Colon (tissue), 2 donors: ENCODE measurements around the gene RIC8B.

ENCODE experiments used
- FAIRE-seq: peaks from 2 replicates; lab custom pipeline; 2012; peaks lifted over from hg19 to GRCh38; lab: Jason Lieb, UNC
- donor health status: control.
- donor health status: control.

The RIC8B gene

GRCh38 chr12:106868982-106869700 lies 94.7 kb downstream of the RIC8B start:
- no peak for FAIRE-seq

- FAIRE-seq: no peak
Observed at GRCh38 chr12:106870116-106870515, 95.6 kb downstream of the RIC8B start.

GRCh38 chr12:106871477-106871876 lies 97.0 kb downstream of the RIC8B start:
- FAIRE-seq: no peak

- FAIRE-seq: no peak
Observed at GRCh38 chr12:106873983-106874382, 99.5 kb downstream of the RIC8B start.

- FAIRE-seq: no peak
Observed at GRCh38 chr12:106878804-106879203, 104.3 kb downstream of the RIC8B start.

GRCh38 chr12:106879612-106880011 lies 105.1 kb downstream of the RIC8B start:
- no peak for FAIRE-seq

- FAIRE-seq: no peak
Observed at GRCh38 chr12:106883426-106883825, 108.9 kb downstream of the RIC8B start.

GRCh38 chr12:106885026-106885425 lies 110.5 kb downstream of the RIC8B start:
- no peak for FAIRE-seq

GRCh38 chr12:106885541-106886249 lies 111.2 kb downstream of the RIC8B start:
- FAIRE-seq: no peak

- FAIRE-seq: no peak
Observed at GRCh38 chr12:106886932-106887331, 112.5 kb downstream of the RIC8B start.

- FAIRE-seq: no peak
Observed at GRCh38 chr12:106888348-106888970, 114.0 kb downstream of the RIC8B start.

GRCh38 chr12:106889326-106889725 lies 114.8 kb downstream of the RIC8B start:
- no peak for FAIRE-seq

- no peak for FAIRE-seq
Observed at GRCh38 chr12:106889950-106890626, 115.6 kb downstream of the RIC8B start.

- no peak for FAIRE-seq
Observed at GRCh38 chr12:106892075-106892474, 117.6 kb downstream of the RIC8B start.

- no peak for FAIRE-seq
Observed at GRCh38 chr12:106893451-106893850, 119.0 kb downstream of the RIC8B start.

- FAIRE-seq: no peak
Observed at GRCh38 chr12:106894774-106895173, 120.3 kb downstream of the RIC8B start.

GRCh38 chr12:106896603-106897002 lies 122.1 kb downstream of the RIC8B start:
- FAIRE-seq: no peak

GRCh38 chr12:106897082-106897481 lies 122.6 kb downstream of the RIC8B start:
- FAIRE-seq: no peak

- FAIRE-seq: no peak
Observed at GRCh38 chr12:106897981-106898901, 123.8 kb downstream of the RIC8B start.

GRCh38 chr12:106900554-106900953 lies 126.1 kb downstream of the RIC8B start:
- FAIRE-seq: no peak

- FAIRE-seq: no peak
Observed at GRCh38 chr12:106901276-106901675, 126.8 kb downstream of the RIC8B start.

- no peak for FAIRE-seq
Observed at GRCh38 chr12:106902053-106902452, 127.6 kb downstream of the RIC8B start.
